GM13976 (cell line): ENCODE data around the gene PDRG1.
"Not testable (repeated sequence)": the region's sequence is repeated elsewhere in the genome, so short reads cannot be mapped to it uniquely, and the experiment has no call there.

Experiments used
- DNase-seq: peaks from one replicate; pipeline ENCODE4 v3.0.0; 2012; ENCODE audit warnings: low spot score
- CTCF ChIP-seq: IDR thresholded peaks from 2 replicates; pipeline ENCODE4 v1.5.1; 2012; ENCODE audit warnings: borderline replicate concordance, mild to moderate bottlenecking; ENCODE audit not compliant: insufficient read depth; ENCODE audit errors: extremely low read depth, missing control alignments, control extremely low read depth
- in situ Hi-C: fragments of 300-500 bp; cut with MboI; formaldehyde crosslinking; loops from one replicate; pipeline ENCODE4 v1.12.0; 2022; ENCODE audit warnings: low sequenced_read_pairs, mixed read lengths, inconsistent platforms; ENCODE audit not compliant: unreplicated experiment

PDRG1 gene

GRCh38 chr20:31927627-31928159 lies 24.2 kb downstream of the PDRG1 start:
- no peak for TF ChIP-seq CTCF
- DNase-seq = no peak
- in situ Hi-C loops = no loop called here

- TF ChIP-seq CTCF = no peak
- in situ Hi-C loops = no loop called here
- DNase-seq = no peak
Observed at GRCh38 chr20:31926493-31926892, 25.4 kb downstream of the PDRG1 start.

- in situ Hi-C loops = no loop called here
- no peak for DNase-seq
- no peak for TF ChIP-seq CTCF
Observed at GRCh38 chr20:31925631-31926030, 26.2 kb downstream of the PDRG1 start.

- no peak for DNase-seq
- in situ Hi-C loops = no loop called here
- TF ChIP-seq CTCF = no peak
Observed at GRCh38 chr20:31924561-31924960, 27.3 kb downstream of the PDRG1 start.

GRCh38 chr20:31923388-31924331 lies 28.2 kb downstream of the PDRG1 start:
- TF ChIP-seq CTCF = no peak
- in situ Hi-C loops = no loop called here
- peak; percentile 79 for DNase-seq

- in situ Hi-C loops = no loop called here
- DNase-seq = no peak
- TF ChIP-seq CTCF = no peak
Observed at GRCh38 chr20:31922588-31922987, 29.3 kb downstream of the PDRG1 start.

GRCh38 chr20:31922181-31922580 lies 29.7 kb downstream of the PDRG1 start:
- no peak for TF ChIP-seq CTCF
- no peak for DNase-seq
- in situ Hi-C loops = no loop called here

GRCh38 chr20:31921480-31921879 lies 30.4 kb downstream of the PDRG1 start:
- in situ Hi-C loops, DNase-seq: not testable (repeated sequence)
